GM18909 (cell line): Measurements from ENCODE around the gene ST8SIA6.
"Not testable (repeated sequence)": the region's sequence is repeated elsewhere in the genome, so short reads cannot be mapped to it uniquely, and the experiment has no call there.

Experiments used
- ATAC-seq: cut with Tn5 transposase; IDR thresholded peaks from one replicate; pipeline ENCODE4 v1.9.1; 2021; ENCODE audit warnings: mild to moderate bottlenecking; ENCODE audit not compliant: unreplicated experiment, poor library complexity

ST8SIA6 gene

DNA sequence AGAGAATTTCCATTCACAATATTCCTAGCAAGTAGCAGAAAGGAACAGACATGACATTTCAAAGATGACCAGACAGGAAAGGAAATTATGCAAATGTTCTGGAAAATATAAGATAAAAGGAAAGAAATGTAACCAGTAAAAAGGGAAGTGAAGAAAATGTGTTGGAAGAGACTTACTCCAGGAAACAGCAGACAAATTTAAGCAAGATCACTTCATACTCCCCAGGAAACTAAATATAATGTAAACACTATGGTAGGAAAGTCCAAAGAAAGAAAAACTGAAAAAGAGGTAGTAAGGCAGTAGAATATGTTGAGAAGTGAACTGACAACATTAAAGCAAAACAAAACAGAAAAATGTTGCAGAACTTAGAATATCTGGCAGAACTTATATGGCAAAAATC is 6.4 kb upstream of the ST8SIA6 start:
- no peak for ATAC-seq

DNA sequence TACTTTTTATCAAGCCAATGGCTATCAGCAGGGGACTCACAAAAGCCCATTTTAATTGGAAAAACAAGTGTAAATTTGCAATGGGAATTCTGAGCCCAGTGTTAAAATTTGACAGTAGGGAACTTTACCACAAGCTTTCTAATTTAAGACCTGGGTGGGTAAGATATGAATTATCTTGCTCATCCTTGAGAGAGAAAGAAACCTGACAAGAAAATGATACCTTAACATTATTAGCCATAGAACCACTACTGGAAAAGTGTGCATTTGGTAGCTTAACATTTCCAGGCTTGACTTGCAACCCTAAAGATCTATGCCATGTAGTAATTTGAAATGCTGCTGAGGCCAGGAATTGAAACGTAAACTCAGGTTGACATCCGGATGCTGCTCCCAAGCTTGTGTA is 2.7 kb upstream of the ST8SIA6 start:
- no peak for ATAC-seq

GRCh38 chr10:17456032-17456548 is 1.7 kb upstream of the ST8SIA6 start:
- ATAC-seq = no peak

DNA sequence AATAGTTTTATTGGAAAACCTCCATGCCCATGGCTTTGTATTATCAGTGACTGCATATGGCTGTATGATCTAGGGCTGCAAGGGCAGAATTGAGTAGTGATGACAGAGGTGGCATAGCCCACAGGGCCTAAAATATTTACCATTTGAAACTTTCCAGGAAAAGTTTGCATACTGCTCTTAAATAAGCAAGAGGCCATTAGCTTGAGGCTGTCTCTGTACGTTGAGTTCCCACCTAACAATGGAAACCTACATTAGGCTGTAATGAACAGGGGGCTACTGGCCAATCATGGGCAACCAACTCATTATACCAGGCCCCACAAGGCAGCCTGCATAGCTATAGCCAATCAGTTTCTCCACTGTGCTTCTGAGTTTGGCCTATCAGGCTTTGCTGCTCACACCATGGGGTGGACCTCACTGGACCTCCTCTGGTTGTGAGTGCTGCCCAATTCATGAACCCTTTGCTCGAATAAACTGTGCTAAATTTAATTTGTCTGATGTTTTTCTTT is 673 bp upstream of the ST8SIA6 start:
- peak; percentile 7 for ATAC-seq

DNA sequence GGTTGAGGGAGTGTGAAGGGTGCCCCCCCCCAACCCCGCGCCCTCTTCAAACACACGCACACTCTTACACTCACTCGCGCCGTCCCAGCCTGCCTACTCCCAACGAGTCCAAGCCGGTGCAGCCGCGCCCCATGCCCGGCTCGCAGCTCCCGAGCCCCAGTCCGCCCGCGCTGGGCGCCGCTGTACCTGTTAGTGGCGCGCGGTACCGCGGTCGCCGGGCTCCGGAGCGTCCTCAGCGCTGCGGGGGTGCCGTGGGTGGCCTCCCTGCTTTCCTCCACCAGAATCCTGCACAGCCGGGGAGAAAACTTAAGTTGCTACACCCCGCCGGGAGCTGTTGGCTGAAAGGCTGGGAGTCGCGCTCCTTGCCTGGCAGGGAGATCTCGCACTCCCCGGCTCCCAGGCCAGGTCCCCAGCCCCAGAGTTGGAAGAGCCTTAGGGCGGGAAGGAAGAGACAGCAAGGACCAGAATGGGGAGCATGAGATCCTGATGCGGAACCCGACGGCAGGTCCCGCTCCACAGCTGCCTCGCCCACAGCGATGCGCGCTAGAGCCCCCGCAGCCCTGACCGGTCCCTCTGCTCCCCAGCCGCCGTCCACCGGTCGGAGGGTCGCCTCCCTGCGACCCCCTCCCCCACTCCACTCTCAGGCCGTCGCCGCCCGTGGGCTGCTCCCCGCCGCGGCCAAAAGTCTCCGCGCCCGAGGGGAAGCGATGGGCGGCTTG is 863 bp downstream of the ST8SIA6 start:
- ATAC-seq = peak; percentile 46

GRCh38 chr10:17453035-17453372 is 1.4 kb downstream of the ST8SIA6 start:
- ATAC-seq = no peak

DNA sequence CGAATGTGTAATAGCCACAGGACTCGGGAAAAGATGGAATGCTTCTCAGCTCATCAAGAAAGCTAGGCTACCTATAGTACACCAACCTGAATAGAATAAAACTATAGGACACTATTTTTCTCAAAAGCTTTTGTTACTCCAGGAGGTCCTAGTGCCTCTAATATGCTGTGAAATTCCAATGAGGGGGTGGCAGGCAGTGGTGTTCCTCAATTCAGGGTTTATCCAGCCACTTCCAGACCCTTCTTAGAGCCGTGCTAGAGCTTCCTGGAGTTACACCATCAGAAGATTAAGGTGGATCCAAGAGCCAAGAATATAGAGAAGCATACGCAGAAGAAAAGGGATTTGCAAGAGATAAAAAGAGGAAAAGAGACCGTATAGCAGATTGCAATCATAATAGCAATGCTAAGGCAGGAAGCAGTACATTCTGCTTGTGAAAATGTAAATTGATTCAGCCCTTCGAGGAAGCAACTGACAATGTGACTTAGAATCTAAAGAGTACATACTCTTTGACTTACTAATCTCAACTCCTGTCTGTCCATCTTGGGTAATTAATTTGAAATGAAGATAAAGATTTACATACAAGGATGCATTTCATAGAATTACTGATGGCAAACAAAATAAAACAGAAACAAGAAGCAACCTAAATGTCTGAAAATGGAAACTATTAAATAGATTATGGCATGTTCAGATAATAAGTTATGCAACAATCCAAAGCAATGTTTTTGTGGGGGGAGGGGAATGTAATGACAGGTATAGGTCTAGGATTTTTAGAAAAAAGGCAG is 2.1 kb downstream of the ST8SIA6 start:
- no peak for ATAC-seq

DNA sequence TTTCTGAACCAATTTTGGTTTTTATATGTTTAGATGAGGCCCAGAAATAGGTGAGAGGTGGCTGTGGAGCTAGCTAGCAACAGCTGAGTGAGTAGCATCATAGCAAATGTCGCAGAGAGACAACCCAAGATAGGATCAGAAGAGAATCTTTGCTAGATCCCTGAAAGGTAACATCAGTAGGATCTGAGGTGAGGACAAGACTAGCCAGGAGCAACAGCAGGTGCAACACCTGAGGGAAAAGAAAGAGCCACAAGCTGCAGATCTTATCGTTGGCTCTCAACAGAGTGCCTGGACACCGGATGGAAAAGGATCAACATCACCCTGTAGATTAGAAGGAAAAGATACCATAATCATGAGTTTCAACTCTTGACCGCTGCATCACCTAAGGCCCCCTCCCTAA is 4.4 kb downstream of the ST8SIA6 start:
- ATAC-seq = no peak

DNA sequence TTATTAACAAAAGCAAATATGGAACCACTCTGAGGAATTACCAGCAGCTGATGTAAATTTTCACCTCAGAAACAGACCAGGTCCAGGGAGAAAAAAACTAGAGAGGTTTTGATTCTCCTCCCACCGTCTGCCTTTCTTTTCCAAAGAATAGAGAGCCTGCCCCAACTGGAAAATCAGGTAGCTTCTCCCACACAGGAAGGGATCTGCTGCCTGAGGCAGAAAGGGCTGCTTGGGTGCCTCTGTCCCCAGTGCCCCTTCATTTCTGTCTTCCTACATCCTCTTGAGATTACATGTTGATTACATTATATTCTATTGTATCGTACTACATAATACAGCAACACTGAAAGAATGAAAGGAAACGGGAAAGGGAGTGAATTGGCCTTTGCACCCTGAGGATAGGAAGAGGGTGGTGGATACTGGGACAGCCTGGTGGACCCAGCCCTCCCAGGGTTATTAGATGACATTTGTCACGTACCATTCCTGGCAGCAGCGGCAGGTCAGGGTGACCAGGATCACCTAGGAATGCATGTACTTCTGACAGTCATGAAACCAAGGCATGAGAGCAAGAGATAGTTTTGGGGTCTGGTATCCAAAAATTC is 8.9 kb downstream of the ST8SIA6 start:
- ATAC-seq = no peak

DNA sequence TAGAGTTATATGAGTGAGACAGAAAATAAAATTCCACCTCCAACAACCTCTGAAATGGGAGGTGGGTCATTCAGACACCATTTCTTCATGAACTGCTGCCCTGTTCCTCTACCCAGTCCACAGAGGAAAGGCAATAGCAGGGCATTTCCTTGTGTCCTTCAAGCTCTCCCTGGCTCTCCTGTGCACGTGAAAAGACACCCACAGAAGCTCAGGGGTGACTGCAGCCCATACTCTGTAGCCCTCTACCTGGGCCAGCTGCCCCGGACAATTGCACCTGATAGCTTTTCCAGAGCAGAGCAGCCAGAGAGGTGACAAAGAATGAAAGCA is 10.0 kb downstream of the ST8SIA6 start:
- no peak for ATAC-seq

- ATAC-seq = peak; percentile 91
Observed at GRCh38 chr10:17443707-17444387, 10.5 kb downstream of the ST8SIA6 start.

DNA sequence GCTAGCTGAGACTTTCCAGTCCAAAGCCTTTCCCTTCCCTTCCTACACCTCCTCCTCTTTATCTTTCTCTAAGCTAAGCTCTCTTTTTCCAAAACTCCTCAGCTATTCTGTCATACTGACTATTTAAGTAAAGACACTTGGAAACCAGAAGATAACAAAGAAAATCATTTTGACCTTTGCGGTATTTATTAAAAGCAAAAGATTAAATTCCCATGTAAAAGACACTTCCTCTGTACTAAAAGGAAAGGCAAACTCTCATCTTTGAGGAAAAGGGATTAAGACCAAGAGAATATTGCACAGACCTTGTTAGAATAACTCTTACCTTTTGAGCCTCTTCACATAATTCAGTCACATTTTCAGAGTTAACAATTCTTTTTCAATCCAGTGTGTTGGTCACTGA is 15.8 kb downstream of the ST8SIA6 start:
- ATAC-seq = no peak

DNA sequence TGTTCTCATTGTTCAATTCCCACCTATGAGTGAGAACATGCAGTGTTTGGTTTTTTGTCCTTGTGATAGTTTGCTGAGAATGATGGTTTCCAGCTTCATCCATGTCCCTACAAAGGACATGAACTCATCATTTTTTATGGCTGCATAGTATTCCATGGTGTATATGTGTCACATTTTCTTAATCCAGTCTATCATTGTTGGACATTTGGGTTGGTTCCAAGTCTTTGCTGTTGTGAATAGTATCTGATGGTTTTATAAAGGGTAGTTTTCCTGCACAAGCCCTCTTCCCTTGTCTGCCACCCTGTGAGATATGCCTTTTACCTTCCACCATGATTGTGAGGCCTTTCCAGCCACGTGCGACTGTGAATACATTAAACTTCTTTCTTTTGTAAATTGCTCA is 17.8 kb downstream of the ST8SIA6 start:
- ATAC-seq = not testable (repeated sequence)

DNA sequence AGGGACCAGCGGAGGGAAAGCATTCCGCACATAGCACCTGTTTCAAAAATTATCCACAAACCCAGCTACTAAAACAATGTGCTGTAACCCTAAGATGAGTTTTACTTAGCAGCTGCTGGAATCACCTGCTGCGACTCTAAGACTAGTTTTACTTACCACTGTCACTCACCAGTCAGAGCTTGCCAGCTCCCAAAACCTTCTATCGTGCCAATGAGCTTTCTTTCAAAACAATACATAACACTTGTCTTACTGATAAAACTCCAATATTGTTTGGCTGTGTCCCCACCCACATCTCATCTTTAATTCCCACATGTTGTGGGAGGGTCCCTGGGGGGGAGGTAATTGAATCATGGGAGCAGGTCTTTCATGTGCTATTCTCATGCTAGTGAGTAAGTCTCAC is 18.4 kb downstream of the ST8SIA6 start:
- ATAC-seq = no peak

DNA sequence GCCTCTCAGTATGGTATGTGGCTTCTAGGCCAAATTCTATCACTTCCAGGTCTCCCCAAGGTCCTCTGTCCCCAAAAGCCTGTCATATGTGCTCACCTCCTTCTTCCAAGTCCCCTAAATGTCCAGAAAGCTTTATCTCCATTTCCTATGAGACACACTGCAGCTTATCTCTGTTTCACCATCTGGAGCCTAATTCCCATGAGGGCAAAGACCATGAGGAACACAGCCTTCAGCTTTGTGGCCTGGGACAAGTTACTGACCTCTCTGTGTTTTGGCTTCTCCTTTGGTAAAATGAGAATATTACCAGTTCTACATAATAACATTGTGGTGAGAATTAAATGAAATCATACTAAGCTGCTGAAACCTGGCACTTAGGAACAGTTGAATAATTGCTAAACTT is 19.2 kb downstream of the ST8SIA6 start:
- no peak for ATAC-seq

GRCh38 chr10:17432723-17433122 is 21.7 kb downstream of the ST8SIA6 start:
- no peak for ATAC-seq

DNA sequence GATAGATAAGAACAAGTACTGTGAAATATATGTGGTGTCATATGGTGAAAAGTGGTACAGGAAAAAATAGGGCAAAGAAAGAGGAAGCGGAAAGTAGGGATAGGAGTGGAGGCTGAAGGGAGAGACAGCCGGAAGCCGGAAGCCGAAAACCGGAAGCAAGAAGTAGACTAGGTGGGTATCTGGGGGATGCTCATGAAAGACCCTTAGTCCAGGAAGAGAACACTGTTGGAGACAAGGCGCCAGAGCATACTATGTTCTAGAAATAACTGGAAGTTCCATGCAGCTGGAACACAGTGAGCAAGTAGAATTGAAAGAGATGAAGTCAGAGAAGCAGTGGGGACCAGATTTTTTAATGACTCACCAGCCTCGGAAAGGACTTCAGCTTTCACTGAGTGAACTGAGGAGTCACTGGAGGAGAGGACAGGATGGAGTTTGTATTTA is 22.5 kb downstream of the ST8SIA6 start:
- ATAC-seq = no peak

DNA sequence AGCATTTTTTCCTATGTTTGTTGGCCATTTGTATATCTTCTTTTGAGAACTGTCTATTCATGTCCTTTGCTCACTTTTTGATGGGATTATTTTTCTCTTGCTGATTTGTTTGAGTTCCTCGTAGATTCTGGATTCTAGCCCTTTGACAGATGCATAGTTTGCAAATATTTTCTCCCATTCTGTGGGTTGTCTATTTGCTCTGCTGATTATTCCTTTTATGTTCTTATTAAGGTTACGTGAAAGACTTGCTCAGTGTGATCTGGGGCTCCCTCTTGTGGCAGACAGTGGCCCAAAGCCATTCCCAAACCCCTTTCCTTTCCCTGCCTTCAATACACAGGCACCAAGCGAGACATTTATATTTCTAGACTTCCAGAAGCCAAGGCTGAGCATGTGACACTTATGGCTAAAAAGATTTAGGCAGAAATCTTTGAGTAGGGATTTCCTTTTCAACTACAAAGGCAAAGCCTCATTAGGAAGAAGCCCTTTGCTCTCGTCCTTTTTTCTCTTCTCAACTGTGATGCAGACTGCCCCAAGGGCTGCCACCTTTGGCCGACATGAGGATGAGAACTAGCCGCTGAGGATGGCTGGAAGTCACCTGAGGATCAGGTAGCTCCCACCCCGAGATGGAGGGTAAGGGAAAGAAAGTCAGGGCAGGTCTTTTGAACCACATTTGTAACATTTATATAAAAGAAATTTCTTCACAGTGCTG is 23.6 kb downstream of the ST8SIA6 start:
- no peak for ATAC-seq

- no peak for ATAC-seq
Observed at GRCh38 chr10:17429490-17429889, 24.9 kb downstream of the ST8SIA6 start.
